Endothelial cell of umbilical vein (primary cell): Measurements from ENCODE around the gene TRAP1. TPM values are rescaled to one million over a fixed set of nuclear protein-coding genes. Genes with fewer than 3 reads are reported as not detected.

Experiments used
- BruUV-seq: library from RNA; stranded (reverse); fragments of 400-500 nt; replicated peaks from 2 replicates; lab custom pipeline; 2021; lab: Mats Ljungman, UMichigan
- CTCF ChIA-PET: fragments of 300-600, 350-600 bp; sonication (Branson Sonifier 250); formaldehyde crosslinking; loops from one replicate; lab custom pipeline; 2021; ENCODE audit warnings: antibody characterized with exemption, inconsistent platforms; lab: Charles Lee
- POLR2A ChIA-PET: fragments of 300-600, 350-600 bp; sonication (Branson Sonifier 250); formaldehyde crosslinking; loops from one replicate; lab custom pipeline; 2021; ENCODE audit warnings: antibody characterized with exemption, inconsistent platforms; lab: Charles Lee
- DNase-seq: peaks from one replicate; pipeline ENCODE4 v3.0.0-alpha.2; 2011; ENCODE audit warnings: low read depth, low spot score
- FAIRE-seq: peaks from 2 replicates; lab custom pipeline; 2011; peaks lifted over from hg19 to GRCh38; lab: Jason Lieb, UNC
- H2AFZ ChIP-seq: 2 replicates; pipeline ENCODE4 v1.6.0; 2012; ENCODE audit warnings: low read depth, low read length, control low read depth, inconsistent platforms
- H3K27ac ChIP-seq: 2 replicates; pipeline ENCODE4 v1.5.1; 2011; ENCODE audit warnings: low read depth, mild to moderate bottlenecking, control low read depth, low read length, moderate library complexity; ENCODE audit not compliant: insufficient read depth
- H3K27me3 ChIP-seq, 2 experiments: 2 replicates each; pipeline versions ENCODE4 v1.6.0 to v1.6.1; 2011; ENCODE audit warnings: low read length in 2 of 2, mixed read lengths in 1 of 2; ENCODE audit not compliant: control insufficient read depth in 2 of 2, insufficient read depth in 2 of 2
- H3K36me3 ChIP-seq, 2 experiments: 2 replicates in 1 of 2; 3 replicates in 1 of 2; pipeline ENCODE4 v1.5.1; 2011; ENCODE audit warnings: low read length in 2 of 2, mild to moderate bottlenecking in 1 of 2, moderate library complexity in 1 of 2; ENCODE audit not compliant: control insufficient read depth in 2 of 2, insufficient read depth in 2 of 2; ENCODE audit errors: extremely low read depth in 1 of 2
- H3K4me1 ChIP-seq: 3 replicates; pipeline ENCODE4 v1.5.1; 2011; ENCODE audit warnings: mild to moderate bottlenecking, low read length; ENCODE audit not compliant: control insufficient read depth, insufficient read depth; ENCODE audit errors: extremely low read depth
- H3K4me2 ChIP-seq: 2 replicates; pipeline ENCODE4 v1.6.1; 2011; ENCODE audit warnings: low read length, control low read depth, mixed read lengths; ENCODE audit not compliant: insufficient read depth
- H3K4me3 ChIP-seq, 3 experiments: fragments of 200-600 bp in 1 of 3; sonication (generic), shearing (Covaris generic) in 1 of 3; replicated peaks in 1 of 3; 2 replicates each; pipeline ENCODE4 v1.5.1; 2011 to 2016; ENCODE audit warnings: control low read depth in 3 of 3, low read length in 3 of 3, mild to moderate bottlenecking in 2 of 3, inconsistent platforms in 1 of 3, low read depth in 1 of 3, moderate library complexity in 1 of 3; ENCODE audit not compliant: insufficient read depth in 1 of 3
- H3K79me2 ChIP-seq: 2 replicates; pipeline ENCODE4 v1.6.0; 2012; ENCODE audit warnings: low read length, inconsistent platforms; ENCODE audit not compliant: control insufficient read depth, insufficient read depth
- H3K9ac ChIP-seq: replicated peaks from 2 replicates; pipeline ENCODE3; 2011; ENCODE audit warnings: low read length, control low read depth; ENCODE audit not compliant: insufficient read depth; ENCODE audit errors: extremely low read depth
- H3K9me1 ChIP-seq: replicated peaks from 3 replicates; pipeline ENCODE4 v1.6.0; 2011; ENCODE audit warnings: mild to moderate bottlenecking, low read length; ENCODE audit not compliant: control insufficient read depth, insufficient read depth; ENCODE audit errors: extremely low read depth
- H3K9me3 ChIP-seq: replicated peaks from 2 replicates; pipeline ENCODE4 v1.5.1; 2012; ENCODE audit warnings: low read length, inconsistent platforms; ENCODE audit not compliant: control insufficient read depth, insufficient read depth
- H4K20me1 ChIP-seq: replicated peaks from 2 replicates; pipeline ENCODE3; 2011; ENCODE audit warnings: mild to moderate bottlenecking, low read length; ENCODE audit not compliant: control insufficient read depth, insufficient read depth; ENCODE audit errors: extremely low read depth
- EZH2 ChIP-seq: IDR thresholded peaks from 2 replicates; pipeline ENCODE4 v1.6.1; 2012; ENCODE audit warnings: borderline replicate concordance, low read depth, mild to moderate bottlenecking, moderate library complexity, low read length, inconsistent platforms; ENCODE audit not compliant: severe bottlenecking
- FOS ChIP-seq: IDR thresholded peaks from 2 replicates; pipeline ENCODE4 v1.6.1; 2011; ENCODE audit warnings: mild to moderate bottlenecking, low read length, moderate library complexity, borderline replicate concordance; ENCODE audit not compliant: insufficient read depth
- GATA2 ChIP-seq: IDR thresholded peaks from 2 replicates; pipeline ENCODE4 v1.7.0; 2011; ENCODE audit warnings: low read depth, mild to moderate bottlenecking, moderate library complexity, mixed read lengths, low read length; ENCODE audit not compliant: insufficient read length, insufficient read depth
- JUN ChIP-seq: IDR thresholded peaks from 2 replicates; pipeline ENCODE4 v1.6.1; 2011; ENCODE audit warnings: borderline replicate concordance, low read depth; ENCODE audit not compliant: insufficient read length, insufficient read depth
- MYC ChIP-seq: IDR thresholded peaks from one replicate; pipeline ENCODE4 v1.6.1; 2011; ENCODE audit warnings: mild to moderate bottlenecking, low read depth, low read length
- POLR2AphosphoS5 ChIP-seq: IDR thresholded peaks from 2 replicates; pipeline ENCODE4 v1.6.1; 2012; ENCODE audit warnings: low read depth, mild to moderate bottlenecking, control low read depth, low read length, moderate library complexity; ENCODE audit not compliant: insufficient read depth
- dilution Hi-C: fragments of 300-500 bp; cut with MboI; formaldehyde crosslinking; loops from one replicate; pipeline ENCODE4 v1.15.0; 2019; ENCODE audit warnings: low sequenced_read_pairs; ENCODE audit not compliant: extremely low pct_ligation_motif_present
- intact Hi-C: fragments of 100-400 bp; cut with micrococcal nuclease; formaldehyde crosslinking; loops from one replicate; pipeline ENCODE4 v1.10.0; 2022
- polyA plus RNA-seq, 4 experiments: library from polyadenylated mRNA; depleted of rRNA in 3 of 4; stranded (reverse) in 3 of 4; unstranded in 1 of 4; fragments of >200 nt; gene quantifications; 2 replicates each; pipeline versions ENCODE4 v1.2.1 to v1.2.3, GENCODE V29; 2011 to 2012; ENCODE audit warnings: missing spikeins in 1 of 4
- total RNA-seq: library from RNA; stranded (reverse); gene quantifications from 2 replicates; pipeline ENCODE4 v1.2.3, GENCODE V29; 2021
- TF ChIP-seq, protein P1 (sequence below), 2 donors: IDR thresholded peaks; 1 replicate in 1 of 2; 2 replicates in 1 of 2; pipeline ENCODE4 v1.5.1; 2011; ENCODE audit warnings: low read length in 2 of 2, mild to moderate bottlenecking in 2 of 2, moderate library complexity in 2 of 2, control low read depth in 1 of 2, inconsistent platforms in 1 of 2, low read depth in 1 of 2; ENCODE audit not compliant: insufficient read depth in 1 of 2; ENCODE audit errors: extremely low read depth in 1 of 2

TRAP1 gene
- total and polyA plus RNA-seq, 2 donors (not counting 3 experiments of a cell fraction or from before 2014, with no cell fraction given) = 95.6 to 102 TPM

DNA sequence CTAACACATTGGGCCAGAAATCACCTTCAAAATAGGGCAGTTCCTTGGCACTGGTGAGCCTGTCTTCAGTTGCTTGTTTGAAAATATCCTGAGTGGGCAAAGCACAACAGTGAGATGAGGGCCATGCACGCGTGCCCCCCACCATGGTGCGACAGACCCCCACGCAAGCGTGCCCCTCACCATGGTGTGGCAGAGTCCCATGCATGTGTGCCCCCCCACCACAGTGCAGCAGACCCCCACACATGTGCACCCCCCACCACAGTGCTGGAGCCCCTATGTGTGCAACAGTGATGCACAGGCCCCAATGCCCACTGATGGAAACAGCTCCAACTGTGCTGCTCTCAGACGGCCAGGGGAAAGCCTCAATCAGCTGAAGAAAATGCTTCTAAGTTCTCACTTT, 18.8 kb upstream of the TRAP1 start:
- BruUV-seq = no TSS peak
- no peaks in the 10 kb centered on the region for H3K9me3 ChIP-seq
- H3K4me1 ChIP-seq = no peaks in the 10 kb centered on the region
- dilution Hi-C loops = no loop called here
- no peak overlapping the region for H3K9ac ChIP-seq
- H3K4me2 ChIP-seq = no peak overlapping the region
- H4K20me1 ChIP-seq = no peaks in the 10 kb centered on the region
- DNase-seq = no peak
- ChIA-PET POLR2A (no interaction called here), CTCF (no interaction called here)
- no peak overlapping the region for H2AFZ ChIP-seq
- no peaks in the 10 kb centered on the region for H3K79me2 ChIP-seq
- TF ChIP-seq GATA2 = no peak
- TF ChIP-seq, protein P1, sequence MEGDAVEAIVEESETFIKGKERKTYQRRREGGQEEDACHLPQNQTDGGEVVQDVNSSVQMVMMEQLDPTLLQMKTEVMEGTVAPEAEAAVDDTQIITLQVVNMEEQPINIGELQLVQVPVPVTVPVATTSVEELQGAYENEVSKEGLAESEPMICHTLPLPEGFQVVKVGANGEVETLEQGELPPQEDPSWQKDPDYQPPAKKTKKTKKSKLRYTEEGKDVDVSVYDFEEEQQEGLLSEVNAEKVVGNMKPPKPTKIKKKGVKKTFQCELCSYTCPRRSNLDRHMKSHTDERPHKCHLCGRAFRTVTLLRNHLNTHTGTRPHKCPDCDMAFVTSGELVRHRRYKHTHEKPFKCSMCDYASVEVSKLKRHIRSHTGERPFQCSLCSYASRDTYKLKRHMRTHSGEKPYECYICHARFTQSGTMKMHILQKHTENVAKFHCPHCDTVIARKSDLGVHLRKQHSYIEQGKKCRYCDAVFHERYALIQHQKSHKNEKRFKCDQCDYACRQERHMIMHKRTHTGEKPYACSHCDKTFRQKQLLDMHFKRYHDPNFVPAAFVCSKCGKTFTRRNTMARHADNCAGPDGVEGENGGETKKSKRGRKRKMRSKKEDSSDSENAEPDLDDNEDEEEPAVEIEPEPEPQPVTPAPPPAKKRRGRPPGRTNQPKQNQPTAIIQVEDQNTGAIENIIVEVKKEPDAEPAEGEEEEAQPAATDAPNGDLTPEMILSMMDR (IDR thresholded peaks at IDR 0.05; ENCODE audit: extremely low read depth in 1 of 2, insufficient read depth in 1 of 2, low read depth in 1 of 2, low read length in 2 of 2) = no peak
- no peak for TF ChIP-seq EZH2
- no peak for TF ChIP-seq FOS
- no peak for TF ChIP-seq JUN
- TF ChIP-seq POLR2AphosphoS5 = no peak
- no peak for TF ChIP-seq MYC
- FAIRE-seq = no peak
- no peaks in the 10 kb centered on the region for H3K27me3 ChIP-seq
- intact Hi-C loops = no loop called here
- H3K4me3 ChIP-seq = no peak overlapping the region
- peaks cover 10 to 64% of the 10 kb centered on the region in 2 experiments for H3K36me3 ChIP-seq
- no peaks in the 10 kb centered on the region for H3K9me1 ChIP-seq
- H3K27ac ChIP-seq = no peak overlapping the region
